HG03460 (cell line): ENCODE results near the gene NCBP2.

Source experiments
- ATAC-seq: cut with Tn5 transposase; IDR thresholded peaks from one replicate; pipeline ENCODE4 v1.9.1; 2021; ENCODE audit not compliant: unreplicated experiment

Gene NCBP2

DNA sequence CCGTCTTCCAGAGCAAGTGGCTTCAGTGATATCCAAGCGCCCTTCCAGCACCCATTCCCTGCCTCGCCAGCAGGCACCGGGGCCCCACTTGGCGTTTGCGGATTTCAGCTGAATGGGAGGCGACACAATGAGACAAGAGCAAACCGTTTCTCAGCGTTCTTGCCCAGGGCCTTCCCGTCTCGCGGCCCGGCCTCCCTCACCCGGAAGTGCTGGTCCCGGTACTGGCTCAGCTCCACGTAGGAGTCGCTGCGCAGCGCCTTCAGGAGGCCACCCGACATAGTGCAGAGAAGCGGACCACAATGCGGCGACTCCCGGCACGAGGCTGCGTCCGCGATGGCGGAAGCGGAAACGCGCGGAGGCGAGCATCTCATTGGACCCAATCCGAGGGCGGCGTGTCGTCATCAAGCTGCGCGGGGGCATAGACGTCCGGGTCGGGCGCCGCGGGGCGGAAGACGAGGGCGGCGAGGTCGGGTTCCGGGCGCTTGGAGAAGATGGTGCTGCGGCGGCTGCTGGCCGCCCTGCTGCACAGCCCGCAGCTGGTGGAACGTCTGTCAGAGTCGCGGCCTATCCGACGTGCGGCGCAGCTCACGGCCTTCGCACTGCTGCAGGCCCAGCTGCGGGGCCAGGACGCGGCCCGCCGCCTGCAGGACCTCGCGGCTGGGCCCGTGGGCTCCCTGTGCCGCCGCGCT, at the start of gene NCBP2:
Gene NCBP2, minus strand, starts transcription at position 303 of the 689 bp plus-strand sequence. Its CDS starts 25 bp downstream, at position 278.
- ATAC-seq = peak; percentile 89

DNA sequence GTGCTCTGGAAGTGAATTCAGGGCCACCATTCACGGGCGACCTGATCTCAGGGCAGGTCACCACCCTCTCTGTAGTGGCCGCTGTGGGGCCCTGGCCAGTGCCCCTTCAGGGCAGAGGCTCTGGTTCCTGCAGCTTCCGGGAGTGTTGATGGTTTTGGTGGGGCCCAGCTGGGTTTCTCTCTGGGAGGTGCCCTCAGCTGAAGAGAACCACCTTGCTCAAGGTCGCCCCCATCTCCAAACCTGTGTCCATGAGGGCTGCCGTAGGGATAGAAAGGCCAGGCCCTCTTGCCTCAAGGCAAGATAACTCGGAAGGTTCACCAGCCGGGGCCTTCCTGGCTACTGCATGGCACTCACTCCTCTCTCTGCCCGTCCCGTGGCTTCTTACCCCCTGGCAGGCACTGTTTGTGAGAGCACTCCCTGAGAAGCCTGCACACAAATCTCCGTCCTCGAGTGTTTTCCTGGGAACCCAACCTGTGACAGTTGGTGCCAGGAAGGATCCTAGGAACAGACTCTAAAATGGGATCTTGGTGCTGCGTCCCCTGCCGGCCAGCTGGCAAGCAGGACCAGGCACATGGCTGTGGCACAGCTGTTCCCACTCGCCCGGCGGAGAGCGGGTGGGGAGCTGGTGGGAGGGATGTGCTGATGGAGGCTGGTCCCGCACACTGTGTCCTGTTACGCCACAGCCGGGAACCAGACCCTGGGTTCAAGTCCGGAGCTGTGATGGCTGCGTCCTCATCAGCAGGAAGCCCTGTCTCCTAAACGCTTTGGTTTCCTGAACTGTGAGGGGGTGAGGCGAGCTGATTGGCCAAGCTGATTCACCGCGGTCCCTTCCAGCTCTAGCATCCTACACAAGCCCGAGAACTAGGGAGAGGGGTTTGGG, 49.5 kb upstream of the NCBP2 start:
- no peak for ATAC-seq

DNA sequence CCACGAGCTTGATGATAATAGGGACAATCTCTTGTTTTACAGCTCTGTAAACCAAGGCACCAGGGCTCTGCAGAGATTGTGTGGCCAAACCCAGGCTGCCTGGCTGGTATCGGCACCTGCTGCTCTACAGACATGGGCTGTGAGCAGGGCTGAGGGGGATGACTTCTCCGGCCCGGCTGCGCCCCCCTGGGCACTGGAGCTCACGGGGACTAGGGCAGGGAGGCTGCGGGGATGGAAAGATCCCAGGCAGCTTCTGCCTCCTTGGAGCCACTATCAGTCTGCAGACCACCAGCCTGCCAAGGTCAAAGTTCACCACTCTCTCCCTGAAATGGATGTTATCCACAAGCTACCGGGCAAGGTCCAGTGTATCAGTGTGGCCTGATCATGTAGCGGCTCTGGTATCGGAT, 48.3 kb upstream of the NCBP2 start:
- ATAC-seq = no peak

DNA sequence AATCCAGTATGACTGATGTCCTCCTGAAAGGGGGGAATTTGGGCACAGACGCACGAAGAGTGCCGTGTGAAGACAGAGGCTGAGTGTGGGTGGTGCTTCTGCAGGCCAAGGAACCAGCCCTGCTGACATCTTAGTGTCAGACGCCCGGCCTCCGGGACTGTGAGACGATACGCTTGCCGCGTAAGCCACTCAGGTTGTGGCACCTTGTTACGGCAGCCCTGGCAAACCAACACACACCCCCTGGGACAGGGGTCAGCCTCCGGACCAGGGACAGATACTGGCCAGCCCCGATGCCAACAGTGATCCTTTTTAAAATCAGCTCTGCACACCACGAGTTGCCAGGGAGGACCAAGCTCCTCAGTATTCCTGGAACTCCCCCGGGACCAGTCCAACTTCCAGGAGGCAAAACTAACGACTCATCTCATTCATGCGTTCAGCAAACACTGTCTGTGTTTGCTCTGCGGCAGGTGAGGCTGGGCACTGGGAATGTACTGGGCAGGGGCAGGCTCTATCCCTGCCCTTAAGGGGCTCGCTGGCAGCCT, 47.5 kb upstream of the NCBP2 start:
- no peak for ATAC-seq

DNA sequence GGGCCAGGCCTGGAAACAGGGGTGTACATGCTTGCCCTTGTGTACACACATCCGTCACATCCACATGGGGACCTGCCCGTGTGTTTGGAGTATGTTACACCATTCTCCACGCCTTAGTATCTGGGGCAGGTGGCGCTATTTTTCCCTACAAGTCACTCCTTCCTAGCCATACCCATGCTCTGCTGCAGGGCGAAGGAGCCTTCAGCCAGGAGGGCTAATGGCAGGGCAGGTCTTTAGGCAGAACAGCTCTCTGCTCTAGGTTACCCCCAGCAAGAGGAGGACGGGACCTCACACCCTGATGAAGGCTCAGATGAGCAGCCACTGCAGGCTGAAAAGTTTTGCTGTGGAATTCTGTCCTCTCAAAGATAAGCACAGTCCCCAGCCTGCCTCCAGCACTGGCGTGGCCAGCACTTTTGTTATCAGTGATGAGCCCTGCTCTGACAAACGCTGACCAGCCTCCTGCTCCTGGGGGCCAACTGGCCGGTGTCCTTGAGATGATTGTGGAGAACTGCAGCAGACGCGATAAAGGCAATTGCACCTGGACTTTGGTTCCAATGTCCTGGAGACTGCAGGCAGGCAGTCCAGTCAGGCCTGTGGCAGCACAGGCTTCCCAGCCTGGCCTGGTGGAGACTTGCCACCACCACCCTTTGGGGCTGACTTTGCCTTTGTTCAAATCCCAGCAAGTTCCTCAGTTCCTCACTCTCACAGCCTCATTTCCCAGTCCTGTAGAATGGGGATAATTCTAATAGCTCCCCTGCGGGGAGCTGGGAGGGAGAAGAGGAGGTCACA, 46.1 kb upstream of the NCBP2 start:
- no peak for ATAC-seq

DNA sequence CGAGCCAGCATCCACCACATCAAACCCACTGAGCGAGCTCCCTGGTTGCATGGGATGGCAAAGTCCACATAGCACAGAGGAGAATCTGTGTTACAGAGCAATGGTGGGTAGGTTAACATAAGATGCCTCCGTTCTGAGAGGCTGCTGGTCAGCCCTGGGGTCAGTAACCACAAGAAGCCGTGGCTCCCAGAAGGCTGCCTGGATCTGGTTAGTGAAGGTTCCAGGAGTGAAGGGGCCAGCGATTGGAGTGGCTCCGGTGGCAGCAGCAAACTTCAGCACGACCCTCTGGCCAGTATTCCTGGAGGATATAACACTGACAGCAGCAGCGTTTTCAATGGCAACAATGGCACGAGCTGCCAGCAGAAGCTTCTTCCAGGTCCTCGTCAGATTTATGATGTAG, 44.7 kb upstream of the NCBP2 start:
- ATAC-seq = no peak

DNA sequence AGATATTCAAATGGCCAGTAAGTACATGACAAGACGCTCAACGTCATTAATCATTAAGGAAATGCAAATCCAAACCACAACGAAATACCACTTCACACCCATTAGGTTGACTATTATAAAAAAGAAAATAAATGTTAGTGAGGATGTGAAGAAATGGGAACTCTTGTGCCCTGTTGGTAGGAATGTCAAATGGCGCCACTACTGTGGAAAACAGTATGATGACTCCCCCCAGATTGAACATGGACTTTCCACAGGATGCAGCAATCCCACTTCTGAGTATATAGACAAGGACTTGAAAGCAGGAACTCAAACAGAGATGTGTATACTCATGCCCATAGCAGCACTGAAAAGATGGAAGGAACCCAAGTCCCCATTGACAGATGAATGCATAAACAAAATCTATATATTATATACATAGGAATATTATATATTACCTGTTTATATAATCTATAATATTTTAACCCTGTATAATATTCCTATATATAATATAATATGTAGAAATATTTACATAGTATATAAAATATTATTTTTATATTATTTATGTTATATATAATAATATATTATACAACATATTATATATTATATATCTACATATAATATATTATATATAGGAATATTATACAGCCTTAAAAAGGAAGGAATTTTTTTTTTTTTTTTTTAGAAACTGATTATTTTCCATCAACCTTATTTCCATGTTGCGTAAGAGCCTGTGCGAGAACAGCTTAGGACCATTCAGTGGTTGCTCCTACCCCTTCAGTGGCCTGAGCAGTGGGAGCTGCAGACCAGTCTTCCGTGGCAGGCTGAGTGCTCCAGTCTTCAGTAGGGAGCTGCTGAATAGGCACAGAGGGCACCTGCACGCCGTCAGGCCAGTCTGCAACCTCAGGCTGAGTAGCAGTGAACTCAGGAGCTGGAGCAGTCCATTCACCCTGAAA, 43.9 kb upstream of the NCBP2 start:
- no peak for ATAC-seq

DNA sequence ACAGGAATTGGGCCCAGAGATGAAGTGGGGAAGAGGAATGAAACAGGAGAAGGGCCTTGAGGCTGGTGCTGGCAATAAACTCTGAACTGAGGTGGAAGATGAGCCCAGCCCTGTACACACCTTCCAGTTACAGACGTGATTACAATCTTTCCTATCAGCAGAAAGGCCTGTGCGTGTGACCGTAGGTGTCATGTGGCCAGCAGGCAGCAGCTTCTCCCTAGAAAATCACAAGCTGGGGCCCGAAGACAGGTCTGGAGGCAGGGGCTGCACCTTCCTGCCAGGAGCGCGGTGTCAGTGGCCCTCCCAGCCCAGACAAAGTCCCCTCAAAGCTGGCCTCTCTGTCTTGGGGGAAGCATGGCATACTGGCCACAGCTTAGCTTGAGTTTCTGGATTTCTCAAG, 43.0 kb upstream of the NCBP2 start:
- ATAC-seq = no peak

DNA sequence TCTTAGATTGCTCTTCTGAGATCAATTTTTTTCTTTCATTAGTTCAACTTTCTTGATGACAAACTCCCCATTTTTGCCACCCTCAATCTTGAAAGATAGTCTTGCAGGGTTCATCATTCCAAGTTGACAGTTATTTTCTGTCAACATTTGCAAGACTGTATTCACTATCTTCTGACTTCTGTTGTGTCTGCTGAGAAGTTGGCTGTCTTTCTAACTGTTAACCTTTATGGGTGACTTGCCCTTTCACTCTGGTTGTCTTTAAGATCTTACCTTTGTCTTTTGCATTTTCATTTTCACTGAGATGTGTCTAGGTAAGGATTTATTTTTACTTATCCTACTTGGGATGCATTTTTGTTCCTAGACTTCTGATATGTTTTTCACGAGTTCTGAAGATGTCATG, 40.9 kb upstream of the NCBP2 start:
- no peak for ATAC-seq

DNA sequence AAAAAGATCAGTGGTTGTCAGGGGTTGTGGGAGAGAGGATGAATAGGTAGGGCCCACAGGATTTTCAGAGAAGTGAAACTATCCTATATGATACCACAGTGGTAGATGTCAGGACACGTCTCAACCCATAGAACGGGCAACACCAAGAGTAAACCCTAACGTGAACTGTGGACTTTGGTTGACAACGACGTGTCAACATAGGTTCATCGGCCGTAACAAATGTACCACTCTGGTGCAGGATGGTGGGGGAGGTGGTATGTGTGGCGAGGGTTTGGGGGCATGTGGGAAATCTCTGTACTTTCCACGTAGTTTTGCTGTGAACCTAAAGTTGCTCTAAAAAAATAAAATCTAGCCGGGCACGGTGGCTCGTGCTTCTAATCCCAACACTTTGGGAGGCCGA, 39.3 kb upstream of the NCBP2 start:
- no peak for ATAC-seq

DNA sequence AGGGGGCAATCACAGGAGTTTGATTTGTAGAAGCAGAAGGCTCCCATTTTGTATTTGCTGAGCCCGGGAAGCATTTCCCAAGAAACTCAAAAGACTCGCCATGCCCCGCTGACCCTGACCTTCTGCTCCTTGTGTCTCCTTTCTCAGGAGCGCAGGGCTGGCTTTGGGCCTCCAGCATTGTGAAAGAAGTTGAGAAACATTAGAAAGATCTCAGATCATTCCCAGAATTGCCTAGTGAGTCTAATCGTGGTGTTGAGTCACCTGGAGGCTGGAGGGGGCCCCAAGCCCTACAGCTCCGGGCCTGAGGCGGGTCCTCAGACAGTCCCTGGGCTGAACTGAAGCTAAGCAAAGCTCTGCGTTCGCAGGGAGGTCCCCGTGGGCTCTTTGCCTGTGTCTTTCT, 37.2 kb upstream of the NCBP2 start:
- no peak for ATAC-seq

DNA sequence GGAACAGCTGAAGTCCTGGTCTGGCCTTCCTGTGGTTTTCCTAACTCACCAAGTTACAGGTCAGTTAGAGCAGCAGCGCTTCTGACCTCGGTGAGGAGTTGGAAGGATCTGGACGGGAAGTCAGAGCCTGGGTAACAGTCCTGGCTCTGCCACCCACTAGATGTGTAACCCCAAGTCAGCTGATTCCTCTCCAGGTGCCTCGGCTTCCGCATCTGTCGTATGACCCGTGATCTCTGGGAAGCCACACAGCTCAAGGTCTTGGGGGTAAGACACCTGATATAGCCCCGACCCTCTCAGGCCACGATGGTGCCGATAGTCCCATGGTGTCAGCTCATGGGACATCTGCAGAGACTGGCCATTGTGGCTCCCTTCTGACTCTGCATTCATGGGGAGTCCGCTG, 34.6 kb upstream of the NCBP2 start:
- no peak for ATAC-seq

DNA sequence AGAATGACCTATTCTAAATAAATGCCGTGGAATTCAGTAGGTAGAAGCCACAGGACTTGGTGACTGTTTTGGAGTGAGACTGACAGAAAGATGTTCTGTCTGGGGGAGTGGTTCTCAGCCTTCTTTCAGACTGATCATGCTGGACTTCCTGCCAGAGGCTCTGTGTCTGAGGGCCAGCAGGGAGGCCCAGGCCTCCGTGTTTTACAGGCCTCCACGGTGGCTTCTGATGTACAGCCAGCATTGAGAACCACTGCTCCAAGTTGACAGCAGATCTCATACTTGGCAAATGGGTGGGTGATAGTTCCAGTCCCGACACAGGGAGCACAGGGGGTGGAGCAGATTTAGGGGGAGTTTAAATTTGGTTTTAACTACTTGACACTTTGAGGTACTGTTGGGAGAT, 33.0 kb upstream of the NCBP2 start:
- ATAC-seq = no peak

DNA sequence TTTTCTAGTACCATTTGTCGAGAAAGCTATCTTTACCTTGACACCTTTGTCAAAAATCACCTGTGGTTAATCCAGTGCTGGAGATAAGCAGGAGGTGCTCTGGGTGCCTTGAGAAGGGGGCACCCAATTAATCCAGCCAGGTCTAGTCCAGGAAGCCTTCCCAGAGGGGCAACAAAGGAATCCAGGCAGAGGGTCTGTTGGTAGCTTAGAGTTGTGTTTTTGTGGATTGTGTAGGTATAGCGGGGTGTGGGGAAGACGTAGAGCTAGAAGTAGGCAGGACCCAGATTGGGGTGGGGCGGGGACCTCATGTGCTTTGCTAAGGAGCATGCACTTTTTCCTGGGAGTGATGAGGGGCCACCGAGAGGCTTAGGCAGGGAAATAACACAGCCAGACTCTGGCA, 32.3 kb upstream of the NCBP2 start:
- no peak for ATAC-seq

DNA sequence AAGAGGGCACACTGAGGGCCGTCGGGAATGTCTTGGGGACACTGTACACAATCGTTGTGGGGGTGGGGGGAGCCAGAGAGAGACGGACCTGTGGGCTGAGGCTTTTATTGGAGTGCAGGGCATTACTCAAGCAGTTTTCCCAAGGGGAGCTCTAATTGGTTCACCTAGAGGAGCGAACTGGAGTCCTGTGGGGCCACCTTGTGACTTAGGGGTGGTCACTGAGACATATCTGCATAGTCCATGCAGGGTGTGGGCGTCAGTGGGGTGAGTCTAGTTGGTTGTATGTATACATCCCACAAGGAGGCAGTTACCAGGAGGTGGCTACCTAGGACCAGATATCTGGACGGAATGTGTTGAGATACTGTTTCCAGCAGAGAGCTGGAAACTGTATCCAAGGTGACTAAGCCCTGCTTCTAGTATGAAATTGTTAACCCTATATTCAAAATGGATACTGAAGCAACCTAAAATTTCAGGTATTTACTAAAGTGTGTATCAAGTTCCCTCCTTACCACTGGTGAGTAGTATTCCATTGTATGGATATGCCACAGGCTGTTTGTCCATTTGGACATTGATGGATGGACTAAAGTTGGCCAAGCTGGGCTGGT, 28.9 kb upstream of the NCBP2 start:
- no peak for ATAC-seq

DNA sequence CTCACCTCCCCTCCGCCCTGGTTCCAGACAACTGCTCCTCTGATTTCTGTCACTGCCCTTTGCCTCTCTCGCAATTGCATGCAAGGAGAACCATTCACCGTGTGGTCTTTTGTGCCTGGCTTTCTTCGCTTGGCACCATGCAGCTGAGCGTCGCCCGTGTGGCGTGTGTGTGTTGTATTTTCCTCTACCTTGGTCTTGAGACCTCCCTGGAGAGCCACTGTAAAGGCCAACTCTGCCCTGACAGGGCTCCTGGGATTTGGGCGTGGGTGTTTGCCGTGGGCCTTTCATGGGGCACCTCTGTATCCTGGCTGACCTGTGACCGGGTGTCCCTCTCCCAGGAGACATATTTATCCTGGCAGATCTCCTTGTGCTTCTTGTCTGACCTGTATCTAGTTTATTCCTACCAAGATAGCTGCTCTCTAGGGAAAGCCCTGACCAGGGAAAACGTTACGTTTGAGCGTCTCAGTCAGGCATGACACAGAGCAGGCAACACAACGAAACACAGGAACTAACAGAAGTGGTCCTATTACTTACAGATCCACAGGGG, 28.3 kb upstream of the NCBP2 start:
- ATAC-seq = no peak

DNA sequence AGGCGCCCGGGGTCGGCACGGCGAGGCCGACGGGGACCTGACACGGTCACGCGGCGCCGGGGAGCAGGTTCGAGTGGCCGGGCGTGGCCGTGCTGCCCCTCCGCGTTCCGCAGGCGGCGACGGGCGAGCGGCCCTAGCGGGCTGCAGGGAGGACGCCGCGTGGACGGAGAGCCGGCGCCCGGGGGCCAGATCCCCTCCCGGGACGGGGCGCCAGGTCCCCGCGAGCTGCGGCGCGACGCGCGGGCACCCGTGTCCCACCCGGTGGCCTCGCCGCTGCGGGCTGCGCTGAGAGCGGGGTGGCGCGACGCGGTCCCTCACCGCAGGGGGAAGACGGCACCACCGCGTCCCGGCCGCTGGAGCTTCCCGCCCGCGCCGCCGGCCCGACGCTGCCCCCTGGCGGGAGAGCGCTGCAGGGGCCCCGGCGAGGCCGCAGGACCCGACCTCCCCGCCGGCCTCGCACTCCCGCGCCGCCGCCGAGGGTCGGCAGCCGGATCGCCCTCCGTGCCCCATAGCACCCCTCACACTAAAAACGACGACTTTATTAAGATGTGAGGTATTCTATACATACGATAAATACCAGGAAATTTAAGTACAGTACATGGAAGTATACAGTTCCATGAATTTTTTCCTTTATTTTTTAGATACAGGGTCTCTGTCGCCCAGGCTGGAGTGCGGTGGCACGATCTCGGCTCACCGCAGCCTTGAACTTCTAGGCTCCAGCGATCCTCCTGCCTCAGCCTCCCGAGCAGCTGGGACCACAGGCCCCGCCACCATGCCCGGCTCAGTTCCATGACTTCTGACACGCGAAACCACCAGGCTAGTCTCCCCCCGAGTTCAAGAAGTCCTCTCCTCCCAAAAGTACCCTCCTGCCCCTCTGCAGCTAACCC, 27.6 kb upstream of the NCBP2 start:
- peak; percentile 48 for ATAC-seq

DNA sequence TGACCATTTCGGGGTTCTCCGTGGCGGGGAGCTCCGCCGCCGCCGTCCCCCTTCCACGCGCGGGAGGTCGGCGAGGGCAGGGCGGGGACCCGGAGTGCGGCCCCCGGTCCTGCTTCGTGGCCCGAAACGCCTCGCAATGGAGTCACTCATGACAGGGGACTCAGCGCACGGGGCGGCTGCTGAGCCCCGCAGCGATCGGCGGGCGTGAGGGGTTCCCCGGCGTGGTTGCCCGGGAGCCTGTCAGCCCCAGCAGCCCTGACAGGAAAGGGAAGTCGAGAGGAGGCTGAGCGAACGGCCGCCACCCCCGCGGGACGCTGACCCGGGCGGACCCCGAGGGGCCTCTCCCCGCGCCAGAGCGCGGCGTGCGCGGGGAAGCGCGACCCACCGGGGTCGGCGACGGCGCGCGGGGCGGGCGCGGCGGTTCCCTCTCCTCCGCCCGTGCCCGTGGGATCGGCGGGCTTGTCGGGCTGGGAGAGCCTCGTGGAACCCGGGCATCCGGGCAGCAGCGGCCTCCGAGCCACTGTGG, 26.9 kb upstream of the NCBP2 start:
- peak; percentile 48 for ATAC-seq
